ENCODE data around the gene ALPI.

Gene ALPI

DNA sequence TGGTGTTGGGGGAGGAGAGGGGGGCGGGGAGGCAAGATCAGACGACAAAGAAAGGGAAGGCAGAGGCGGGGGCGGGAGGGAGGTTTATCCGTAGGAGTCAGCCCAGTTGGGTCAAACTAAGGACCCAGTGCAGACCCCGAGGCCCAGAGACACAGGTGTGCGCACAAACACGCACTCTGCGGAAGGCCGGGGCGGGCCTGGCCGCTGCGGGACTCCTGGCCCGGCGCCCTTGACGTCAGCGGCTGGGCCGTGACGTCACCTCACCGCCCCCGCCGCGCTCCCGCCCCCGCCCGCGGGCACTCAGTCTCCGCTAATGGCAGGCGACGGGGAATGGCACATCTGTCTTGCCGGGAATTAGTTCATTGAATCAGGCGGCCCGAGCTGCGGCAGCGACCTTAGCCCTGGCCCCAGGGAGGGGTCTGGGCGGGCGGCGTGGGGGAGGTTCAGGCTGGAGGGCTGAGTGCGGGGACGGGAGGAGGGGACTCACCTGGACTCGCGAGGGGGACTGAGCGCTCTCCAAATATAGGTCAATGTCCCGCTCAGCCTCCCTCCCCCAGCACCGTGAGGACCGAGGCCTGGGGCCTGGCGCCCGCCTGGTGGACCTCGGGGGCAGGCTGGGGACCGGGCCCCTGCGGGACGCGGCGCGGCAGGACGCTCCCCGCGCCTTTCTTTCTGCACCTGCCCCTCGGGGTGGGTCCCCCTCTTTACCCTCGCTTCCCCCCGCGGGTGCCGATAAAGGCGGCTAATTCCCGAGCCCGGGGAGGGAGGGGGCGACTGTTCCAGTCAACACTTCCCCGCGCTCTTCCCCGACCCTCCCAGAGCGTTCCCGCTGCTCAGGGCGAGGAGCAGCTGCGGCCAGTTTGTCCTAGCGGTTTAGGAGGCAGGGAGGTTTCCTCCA, 47.2 kb downstream of the ALPI start:
- DNase-seq: no peak

DNA sequence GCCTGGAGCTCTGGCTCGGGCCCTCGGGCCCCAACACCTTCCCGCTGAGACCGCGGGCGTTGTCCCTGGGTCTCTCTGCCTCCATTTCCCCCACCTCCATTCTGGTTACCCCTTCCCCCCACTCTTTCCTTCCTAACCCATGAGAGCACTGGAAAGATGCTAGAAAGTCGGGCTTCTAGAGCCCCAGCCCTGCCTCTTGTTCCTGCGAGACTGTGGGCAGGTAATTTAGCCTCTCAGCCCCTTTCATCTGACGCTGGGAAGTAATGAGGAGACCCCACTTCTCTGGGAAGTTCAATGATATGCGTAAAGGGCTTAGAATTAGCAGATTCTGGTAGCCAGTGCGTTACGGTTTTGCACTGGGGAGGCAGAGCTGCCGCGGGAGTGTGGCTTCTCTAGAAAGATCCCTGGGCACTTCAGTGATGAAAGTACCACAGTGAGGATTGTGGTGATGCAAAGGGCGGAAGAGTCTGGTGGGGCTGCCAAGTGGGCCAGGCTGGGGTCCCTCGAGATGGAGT, 47.9 kb downstream of the ALPI start:
- no peak for DNase-seq

DNA sequence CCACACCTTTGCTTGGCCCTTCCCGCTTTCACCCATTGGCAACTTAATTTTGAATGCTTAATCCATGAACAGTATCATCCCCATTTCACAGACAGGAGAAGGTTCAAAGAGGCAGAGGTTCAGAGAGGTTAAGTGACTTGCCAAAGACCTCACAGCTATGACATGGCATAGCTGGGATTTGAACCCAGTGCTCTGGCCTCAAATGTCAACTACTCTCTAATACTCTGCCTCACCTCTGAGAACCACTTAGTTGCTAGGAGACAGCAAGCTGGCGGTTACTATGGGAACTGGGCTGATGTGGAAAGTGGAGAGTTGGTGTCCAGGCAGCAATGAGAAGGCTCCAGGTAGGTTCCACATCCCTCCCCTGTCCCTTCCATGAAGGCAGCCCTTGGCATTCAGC, 48.5 kb downstream of the ALPI start:
- no peak for DNase-seq

DNA sequence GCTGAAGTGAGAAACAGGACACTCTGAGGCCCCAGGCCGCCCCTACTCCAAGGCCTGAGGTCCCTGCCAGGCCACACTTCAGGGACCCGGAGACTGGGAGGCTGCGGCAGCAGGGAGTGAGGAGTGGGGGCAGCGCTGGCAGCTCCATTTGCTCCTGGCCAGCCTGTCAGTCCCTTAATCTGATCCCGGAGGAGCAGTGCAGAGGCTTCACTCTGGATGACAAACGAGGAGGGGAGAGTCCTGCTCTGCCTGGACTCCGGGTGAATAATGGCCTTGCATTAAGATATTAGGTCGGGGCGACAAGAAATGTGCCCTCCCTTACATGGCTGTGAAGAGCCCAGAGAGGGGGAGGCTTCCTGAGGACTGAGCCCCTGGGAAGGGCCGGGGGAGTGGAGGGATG, 49.9 kb downstream of the ALPI start:
- no peak for DNase-seq

DNA sequence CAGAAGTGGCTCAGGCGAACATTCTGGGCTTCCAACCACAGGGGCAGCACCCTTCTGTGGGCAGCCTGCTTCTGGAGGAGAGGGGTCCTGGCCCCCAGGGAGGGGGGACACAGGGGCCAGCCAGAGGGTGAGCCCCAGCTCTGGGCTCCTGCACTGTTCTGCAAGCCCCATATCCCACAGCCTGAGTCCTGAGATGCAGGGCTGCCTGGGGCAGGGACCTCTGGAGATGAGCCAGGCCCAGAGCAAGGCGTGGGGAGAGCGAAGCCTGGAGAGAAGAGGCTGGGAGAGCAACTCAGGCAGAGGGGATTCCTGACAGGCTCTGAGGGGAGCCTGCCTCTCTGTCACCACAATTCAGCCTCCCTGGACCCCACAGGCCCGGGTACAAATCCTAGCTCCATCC, 50.8 kb downstream of the ALPI start:
- DNase-seq: no peak

DNA sequence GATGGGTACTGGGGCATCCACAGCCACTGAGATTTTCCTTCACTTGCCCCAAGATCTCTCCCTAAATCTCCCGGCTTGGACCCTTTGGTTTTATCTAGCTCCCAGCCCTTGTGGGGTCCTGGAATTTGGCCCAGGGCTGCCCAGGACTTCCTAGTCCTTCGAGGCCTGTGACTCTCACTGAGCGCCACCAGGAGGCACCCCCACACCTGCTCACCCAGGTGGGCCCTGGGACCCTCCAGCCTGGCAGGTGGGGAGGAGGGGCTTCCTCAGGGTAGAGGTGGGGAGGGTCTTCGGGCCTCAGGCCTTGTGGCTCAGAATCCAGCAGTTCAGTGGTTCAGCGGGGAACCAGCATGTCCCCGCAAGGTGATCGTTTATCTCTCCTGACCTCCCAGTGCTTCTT, 52.3 kb downstream of the ALPI start:
- no peak for DNase-seq
